Activated CD4-positive, alpha-beta T cell treated with anti-CD3 and anti-CD28 coated beads, Interleukin-2, amount 50 U/mL, for 24 hours (primary cell): ENCODE measurements around the gene SH2D1B.

Experiments
- DNase-seq, 2 donors: peaks; one replicate each; pipeline ENCODE4 v3.0.0-alpha.2; 2020; ENCODE audit warnings: low read depth in 1 of 2, low spot score in 1 of 2

Gene SH2D1B

DNA sequence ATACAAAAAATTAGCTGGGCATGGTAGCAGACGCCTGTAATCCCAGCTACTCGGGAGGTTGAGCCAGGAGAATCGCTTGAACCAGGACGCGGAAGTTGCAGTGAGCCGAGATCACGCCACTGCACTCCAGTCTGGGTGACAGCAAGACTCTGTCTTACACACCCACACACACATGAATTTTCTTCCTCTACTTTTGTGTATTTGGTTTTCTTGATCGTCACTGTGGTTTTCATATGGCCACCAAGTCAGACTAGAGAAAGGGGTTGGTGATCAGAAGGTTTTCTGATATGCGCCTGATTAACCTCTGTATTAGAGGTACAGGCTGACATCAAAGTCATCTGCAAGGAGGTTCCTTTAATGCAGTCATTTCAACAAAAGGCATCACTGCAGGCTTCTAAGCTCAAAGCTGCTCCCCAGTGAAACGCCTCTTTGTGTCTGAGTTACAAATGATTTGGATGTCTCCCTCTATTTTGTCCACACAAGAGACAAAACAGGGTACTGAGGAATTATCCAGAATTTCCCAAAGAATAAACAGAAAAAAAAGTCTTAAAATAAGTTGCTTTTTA is 11.1 kb downstream of the SH2D1B start:
- no peak for DNase-seq

DNA sequence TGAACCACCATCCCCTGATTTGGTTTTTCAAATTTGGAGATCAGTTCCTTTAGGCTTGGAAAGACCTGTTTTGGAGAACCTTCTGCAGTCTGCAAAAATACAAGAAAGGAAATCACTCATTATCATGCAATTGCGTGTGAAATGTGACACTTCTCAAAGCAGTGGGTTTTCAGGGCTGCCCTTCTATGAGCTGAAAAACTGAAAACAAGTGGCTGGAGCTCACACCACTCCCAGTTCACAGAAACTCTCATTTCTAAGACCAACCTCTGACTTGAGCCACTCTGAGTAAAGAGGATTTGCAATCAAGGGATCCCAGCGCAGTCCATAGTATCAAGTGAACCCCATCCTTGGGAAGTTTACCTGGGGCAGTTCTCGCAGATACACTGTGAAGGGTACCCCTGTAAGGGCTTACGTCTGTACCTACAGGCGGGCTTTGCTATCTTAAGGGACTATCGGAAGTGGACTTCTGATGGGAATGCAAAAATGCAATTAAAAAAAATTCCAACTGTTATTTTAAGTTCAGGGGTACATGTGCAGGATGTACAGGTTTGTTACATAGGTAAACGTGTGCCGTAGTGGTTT is 12.8 kb downstream of the SH2D1B start:
- DNase-seq, result no peak

DNA sequence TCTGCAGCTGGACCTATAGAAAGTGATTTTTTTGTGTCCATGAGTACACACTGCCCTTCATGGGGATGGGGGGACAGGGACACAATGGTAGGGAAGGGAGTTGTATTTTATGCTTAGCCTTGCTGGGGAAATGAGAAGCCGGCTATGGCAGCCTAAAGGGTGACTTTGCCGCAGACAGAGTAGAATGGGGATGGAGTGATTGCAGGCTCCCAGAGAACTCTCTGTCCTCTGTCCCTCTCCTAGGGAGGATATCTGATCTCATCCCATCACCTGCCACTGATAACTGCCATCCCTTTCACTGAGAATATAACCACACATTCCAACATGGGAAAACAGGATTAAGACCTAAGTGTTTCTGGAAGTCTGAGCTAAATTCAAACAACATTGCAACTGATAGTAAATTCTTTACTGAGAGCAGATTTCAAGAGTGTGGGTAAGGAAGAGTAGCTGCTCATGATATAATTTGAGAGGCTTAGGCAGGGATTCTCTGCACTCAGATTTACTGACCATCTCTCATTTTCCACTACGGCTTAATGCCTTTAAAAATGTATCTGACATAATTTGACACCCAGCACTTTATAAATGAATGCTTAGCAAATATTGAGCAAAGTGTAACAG is 13.9 kb downstream of the SH2D1B start:
- DNase-seq, result no peak

DNA sequence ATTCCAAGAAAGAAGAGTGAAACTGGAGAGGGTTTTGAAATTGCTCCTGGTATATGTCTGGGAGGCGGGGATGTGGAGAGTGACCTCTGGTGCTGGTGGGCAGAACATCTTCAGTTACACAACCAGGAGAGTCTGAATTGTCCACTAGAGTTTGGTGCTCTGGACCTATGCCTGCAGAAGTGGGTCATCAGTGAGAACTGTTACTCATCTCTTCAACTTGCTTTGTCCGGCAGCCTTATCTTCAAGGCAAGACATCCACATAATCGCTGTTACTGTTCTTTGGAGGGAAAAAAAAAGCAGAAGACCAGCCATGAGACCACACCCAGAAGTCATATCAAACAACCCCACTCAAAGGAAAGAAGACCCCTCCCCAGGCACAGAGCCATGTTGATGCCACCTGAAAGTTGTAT is 14.9 kb downstream of the SH2D1B start:
- DNase-seq, result no peak

DNA sequence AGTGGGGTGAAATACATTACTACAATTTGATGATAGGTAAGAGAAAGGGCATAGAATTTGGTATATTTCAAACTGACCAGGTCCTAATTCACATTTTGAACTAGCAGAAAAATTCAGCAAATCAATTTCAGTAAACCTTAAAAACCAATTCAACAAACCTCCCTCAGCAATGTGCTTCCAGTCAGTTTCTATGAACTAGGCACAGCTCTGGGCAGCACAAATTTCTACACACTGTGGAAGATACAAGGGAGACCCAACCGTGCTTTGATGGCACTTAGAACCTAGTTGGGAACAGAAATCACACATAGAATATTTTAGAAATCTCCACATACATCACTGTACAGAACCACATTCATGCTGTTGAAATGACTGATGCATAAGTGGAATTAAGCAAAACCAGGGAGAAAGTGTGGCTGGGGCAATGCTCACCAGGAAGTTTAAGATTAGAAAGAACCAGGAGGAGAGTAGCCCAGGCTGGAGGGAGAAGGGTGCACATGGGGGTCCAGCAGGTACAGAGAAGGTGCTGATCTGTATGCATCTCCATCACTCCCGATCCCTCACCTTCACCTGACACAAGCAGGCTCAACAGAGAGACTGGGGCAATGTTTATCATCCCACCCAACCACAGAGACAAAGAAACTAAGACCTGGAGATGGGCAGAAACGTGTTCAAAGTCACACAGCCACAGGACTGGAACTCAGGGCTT is 15.6 kb downstream of the SH2D1B start:
- DNase-seq, result no peak

DNA sequence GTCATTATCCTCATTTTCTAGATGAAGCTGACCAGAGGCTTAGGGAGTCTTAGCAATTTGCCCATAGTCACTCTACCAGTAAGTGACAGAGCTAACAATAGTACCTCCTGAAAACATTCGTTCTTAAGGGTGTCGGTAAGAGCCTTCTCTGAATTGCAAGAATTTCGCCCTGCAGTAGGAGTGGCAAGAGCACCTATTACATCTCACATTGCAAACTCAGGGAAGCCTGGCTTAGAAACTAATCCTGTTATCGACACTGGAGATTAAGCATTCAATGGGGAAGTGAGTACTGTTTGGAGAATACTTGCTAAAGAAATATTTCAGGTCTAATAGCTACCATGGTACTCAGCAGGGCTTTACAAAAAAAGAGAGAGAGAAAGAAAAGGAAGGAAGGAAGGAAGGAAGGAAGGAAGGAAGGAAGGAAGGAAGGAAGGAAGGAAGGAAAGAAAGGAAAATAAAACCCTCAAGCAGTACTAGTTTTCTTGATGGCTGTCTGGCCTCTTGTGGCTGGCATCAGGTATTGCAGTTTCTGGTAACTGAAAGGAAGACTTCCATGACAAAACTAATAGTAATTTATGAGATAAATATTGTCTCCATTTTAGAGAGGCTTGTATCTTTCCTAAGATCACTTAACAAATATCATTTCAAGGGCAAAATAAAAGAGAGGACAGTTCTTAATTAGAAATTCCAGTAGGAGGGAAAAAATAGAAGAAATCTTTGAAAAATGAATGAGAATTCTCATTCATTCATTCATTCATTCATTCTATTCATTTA is 20.0 kb downstream of the SH2D1B start:
- no peak for DNase-seq

DNA sequence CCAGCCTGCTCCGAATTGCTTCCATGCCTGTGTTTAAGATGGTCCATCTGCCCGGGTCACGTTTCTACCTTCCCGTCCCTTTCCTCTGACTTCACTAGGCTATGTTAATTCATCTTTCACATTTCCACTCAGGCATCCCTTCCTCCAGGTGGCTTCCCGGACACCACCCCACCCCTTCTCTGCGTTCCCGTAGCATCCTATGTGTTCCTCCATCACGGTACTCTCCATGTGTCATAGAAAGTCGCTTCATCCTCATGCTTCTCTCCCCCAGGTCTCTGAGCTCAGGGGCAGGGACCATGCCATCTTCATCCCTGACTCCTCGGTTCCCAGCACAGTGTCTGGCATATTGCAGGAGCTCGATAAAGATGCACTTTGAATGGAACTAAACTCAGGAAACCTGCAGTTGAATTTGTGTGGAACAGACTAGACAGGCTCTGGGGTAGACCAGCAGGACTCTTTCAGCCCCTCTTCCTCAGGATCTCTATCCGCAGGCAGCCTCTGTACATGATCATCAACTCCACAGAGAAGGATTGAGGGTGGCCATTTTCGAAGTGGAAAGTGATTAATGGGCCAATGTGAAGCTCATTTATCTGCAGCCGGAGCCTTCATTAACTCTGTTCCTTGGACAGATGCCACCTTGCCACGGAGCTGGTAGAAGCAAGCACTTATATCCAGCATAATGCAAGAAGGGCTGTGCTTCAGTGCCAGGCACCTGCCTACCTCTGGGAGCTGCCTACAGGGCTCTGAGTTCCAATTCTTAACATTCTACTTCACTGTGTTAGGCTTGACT is 21.3 kb downstream of the SH2D1B start:
- DNase-seq, result no peak

DNA sequence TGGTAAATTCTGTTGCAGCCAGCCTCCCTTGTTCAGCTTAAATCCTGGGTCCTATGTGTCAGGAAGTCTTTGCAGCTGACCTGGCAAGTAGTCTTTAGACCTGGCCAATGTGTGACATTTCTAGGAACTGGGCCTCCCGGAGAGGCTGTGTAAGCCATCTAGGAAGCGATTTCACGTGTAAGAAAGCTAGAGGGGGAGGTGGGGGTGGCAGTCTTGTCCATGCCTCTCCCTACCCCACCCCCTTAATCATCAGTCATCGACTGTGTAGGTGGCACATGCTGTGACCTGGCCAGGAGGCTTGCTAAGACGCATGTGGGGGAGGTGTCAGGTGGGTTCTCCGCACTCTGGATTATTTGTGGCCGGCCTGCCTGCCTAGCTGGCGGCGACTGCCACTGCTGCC is 22.0 kb downstream of the SH2D1B start:
- DNase-seq, result no peak

DNA sequence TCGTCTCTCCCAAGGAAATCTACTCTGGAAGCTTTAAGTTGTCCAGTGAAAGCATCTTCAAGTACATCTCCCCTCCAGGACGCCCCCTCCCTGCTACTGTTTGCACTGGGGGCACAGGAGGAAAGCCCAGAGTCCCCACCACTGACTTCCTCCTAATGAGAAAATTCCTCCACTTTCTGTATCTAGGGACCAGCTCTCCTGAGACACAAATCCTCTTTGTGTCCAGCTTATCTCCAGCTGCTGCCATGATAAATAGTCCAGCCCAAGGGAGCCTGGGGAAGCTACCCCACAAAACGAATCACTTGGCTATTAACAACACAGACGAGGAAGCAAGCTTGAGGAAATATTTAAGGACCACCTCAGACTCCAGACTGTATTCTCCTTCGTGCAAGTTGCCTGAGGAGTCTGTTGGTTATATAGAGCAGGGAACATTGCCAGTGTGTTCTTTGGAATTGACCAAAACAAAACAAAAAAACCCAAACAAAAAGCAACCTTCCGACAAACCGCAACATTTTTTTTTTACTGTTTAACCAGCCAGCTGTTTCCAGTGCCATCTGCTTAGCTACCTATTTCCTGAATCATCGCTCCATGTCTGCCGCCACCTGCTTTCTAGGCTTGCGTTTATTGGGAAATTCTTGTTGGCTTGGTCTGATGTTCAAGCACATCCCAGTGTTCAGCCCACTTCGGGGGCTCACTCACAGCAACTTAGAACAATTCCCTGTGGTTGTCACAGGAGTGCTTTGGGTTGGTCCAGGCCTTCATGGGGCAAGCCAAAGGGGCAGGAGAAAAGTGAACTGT is 22.7 kb downstream of the SH2D1B start:
- no peak for DNase-seq

DNA sequence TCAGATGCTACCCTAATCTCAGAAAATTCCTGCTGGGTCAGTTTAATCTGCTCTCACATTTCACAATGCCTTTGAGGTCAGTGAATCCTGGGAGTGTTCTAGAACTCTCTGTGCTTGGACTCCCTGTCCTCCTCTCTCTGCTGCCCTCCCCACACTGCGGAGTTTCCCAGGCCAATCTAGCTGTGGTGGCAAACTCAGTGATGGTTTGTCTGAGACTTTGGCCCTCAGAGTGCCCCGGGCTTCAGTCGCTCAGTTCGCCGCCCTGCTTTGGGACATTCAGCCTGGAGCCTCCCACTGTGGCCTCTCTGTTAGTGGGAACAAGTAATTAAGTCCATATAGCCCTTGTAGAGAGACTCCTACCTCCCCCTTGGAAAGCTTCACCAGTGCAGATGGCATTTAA is 23.3 kb downstream of the SH2D1B start:
- DNase-seq, result no peak

DNA sequence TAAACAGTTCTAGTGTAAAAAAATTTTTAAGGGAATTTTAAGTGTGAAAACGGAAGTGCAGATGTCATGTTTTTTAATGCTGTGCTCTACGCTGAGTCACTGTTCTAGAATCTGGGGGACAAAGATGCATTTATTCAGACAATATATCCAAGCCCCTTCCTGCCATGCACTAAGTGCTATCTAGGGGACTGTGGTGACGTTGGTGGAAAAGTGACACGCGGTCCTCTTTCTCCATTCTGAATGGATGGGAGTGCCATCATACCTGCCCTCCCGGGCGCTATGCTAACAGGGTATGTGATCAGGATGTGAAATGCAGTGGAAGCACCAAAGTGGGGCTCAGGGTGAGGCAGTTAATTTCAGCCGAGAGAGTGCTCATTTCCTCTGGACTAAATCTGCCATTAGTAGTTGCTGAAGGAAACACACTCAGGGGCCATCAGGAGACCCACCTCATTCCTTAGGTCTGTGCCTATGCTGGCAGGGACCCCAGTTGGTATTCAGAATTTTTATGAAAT is 23.8 kb downstream of the SH2D1B start:
- DNase-seq, result no peak

DNA sequence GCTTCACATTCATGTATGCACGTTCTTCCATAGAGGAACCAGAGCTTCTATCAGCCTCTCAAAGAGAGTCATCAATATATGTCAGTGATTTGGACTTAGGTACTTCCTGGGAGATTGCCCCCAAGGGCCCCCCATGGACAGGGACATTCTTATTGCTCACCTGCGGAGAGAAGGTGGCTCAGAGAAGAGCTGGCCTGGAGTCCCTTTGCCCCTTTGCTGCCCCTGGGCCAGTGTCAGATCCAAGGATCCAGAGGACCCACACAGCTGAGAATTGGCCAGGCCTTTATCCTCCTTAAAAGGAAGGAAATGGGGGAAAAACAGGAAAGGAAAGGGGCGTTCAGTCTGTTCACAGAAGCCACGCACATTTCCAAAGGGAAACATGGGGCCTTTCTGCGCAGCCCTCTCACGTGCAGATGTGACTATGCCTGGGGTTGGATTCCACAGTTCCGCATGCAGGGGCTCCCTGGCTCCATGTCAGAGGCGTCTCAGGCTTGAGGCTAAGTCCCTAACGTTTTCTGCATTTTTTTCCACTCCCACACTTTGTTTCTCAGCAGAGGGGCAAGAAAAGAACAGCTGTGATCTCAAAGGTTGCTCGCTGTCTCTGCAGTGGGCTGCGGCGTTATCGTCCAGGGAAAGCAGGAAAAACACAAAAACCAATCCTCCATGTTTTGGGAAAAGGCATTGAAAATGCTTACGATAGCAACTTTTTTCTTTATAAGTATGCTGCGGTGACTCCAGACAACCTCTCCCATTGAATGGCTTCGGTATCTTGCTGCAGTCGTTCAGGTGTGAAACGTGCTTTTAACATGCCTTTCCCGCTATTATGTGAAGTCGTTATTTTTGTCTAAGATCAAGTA is 24.5 kb downstream of the SH2D1B start:
- no peak for DNase-seq

DNA sequence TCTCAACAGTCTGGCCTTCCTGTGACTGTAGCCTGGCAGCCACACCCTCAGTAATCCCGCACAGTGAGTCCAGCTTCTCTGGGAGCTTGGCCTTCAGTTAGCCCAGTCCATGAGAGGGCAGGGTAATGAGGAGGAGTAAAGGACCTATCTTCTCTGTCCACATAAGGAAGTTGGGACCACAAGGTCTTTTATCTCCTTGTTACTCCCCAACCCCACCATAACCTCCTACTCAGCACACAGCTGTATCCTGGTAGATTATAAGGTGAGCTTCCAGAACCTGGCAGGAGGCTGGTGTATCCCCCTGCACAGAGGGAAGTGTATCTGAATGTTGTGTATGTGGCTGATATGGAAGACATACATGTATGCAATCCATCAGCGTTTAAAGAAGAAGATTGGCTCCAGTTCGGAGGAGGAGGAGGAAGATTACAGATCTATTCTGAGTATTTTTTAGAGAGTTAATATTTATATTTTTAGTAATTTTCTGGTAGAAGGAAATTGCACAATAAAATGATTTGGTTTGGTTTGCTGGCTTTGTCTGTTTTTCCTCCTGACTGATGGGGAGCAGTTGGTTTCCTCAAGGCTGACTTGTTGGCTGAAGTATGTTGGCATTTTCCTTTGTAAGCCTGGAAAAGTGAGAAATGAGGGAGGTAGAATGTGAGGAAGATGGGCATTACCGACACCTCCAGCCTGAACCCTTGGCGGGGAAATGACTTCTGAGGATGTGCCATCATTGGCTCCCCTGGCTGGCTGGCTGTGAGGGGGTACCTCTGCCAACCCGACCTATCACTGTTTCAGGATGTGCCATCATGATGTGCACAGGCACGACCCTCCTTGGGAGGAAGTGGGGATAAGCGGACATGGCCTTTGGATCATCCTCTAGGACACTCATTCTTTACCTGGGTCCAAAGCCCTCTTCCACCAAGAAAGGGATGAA is 25.4 kb downstream of the SH2D1B start:
- no peak for DNase-seq

DNA sequence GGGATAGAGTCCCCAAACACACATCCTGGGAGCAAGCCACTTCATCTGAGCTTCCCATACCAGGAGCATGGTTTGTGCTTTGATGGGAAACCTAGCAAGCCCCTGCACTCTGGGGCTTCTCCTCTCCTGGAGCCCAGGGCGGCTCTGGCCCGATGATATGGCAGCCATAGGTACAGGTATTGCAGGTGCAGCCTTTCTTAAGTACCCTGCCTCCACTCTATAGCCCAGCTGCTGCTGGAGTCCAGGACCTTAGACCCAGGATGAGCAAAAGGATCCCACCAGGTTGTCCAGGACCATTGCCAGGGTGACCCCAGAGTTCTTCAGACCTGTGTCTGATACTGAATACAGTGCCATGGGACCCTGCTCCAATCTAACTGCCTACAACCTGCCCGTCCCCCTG is 26.2 kb downstream of the SH2D1B start:
- DNase-seq, result no peak

DNA sequence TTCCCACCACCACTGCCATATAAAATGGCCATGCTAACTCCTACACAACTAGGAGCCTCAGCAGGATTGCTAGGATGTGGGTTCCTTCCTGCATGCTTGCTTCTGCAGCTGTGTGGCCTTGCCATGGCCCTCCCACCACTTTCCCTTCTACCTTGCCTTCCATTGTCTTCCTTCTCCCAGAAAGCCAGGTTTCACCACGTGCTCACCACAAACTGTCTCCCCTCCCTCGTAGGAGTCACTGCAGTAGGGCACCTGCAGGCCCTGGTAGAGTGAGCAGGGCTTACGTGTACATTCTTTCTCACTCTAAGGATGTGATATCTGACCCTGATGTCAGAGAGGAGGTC is 26.7 kb downstream of the SH2D1B start:
- no peak for DNase-seq

DNA sequence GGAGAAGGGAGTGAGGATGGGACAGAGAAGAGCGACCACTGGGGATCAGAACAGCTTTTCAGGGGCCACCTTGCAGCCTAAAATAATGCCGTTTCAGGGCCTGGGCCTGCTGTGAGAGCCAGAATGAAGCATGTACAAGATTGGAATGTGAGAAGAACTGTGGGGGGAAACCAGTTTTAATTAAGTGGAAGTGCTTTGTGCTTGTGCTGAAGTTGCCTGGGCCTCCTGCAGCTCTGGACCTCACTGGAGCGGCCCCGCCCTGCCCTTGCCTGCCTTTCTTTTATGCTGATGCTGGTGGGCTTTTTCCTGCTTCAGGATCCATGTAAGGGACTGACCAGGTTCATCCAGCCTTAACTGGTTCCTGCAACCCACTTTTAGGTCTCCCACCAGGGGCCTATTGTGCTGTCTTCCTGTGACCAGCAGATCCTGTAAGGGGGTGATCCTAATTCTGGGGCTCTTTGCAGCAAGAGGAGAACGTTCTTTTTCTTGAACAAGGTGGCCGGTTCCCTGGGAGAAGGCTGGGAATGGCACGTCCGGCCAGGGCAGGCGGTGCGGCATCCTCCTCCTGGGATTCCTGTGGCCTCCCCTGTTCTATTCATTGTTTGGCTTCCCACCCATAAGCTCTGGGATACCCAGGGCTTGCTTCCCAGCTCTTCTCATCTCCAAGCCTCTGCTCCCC is 27.2 kb downstream of the SH2D1B start:
- DNase-seq, result no peak

DNA sequence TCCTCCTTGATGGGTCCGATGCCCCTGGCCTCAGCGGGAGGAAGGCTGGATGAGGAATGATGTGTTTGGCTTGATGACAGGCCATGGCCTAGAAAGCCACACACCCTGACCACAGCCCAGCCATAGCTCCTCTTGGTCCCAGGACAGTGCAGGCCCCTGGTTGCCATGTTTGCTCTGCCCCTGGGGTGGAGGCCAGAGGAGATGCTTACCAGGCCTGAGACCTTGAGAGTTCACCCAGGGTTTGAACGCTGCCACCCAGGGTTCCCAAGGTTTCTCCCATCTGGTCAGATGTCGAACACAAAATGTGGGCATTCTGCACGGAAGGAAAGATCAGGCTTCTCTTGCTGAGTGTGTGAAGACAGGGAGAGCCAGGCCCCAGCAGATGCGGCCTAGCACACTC is 27.8 kb downstream of the SH2D1B start:
- no peak for DNase-seq
